ENCODE measurements around the gene AFG3L2. TPM values are rescaled to one million over a fixed set of nuclear protein-coding genes. Genes with fewer than 3 reads are reported as not detected.

AFG3L2 gene
- total and polyA plus RNA-seq, 12 donors, result 15.6 to 89.8 (median 47.4) TPM

- Histone ChIP-seq H3K36me3 (replicated peaks in 1 of 2) (peaks cover 0 to 59% of the 10 kb centered on the region in 2 donors), H3K4me3 (no peak overlapping the region), H3K27me3 (no peaks in the 10 kb centered on the region), H3K4me1 (replicated peaks in 1 of 2) (peaks cover 6 to 14% of the 10 kb centered on the region in 2 donors), H3K9me3 (replicated peaks in 1 of 3) (no peaks in the 10 kb centered on the region), H3K27ac (no peak overlapping the region)
- DNase-seq, result no peak
- WGBS, 4 donors, result 86 to 90% (median 87%) methylated on average over 5 of the region's 5 CpGs
- intact Hi-C loops (cut with DNase I), result no loop called here
- TF ChIP-seq, protein P1, sequence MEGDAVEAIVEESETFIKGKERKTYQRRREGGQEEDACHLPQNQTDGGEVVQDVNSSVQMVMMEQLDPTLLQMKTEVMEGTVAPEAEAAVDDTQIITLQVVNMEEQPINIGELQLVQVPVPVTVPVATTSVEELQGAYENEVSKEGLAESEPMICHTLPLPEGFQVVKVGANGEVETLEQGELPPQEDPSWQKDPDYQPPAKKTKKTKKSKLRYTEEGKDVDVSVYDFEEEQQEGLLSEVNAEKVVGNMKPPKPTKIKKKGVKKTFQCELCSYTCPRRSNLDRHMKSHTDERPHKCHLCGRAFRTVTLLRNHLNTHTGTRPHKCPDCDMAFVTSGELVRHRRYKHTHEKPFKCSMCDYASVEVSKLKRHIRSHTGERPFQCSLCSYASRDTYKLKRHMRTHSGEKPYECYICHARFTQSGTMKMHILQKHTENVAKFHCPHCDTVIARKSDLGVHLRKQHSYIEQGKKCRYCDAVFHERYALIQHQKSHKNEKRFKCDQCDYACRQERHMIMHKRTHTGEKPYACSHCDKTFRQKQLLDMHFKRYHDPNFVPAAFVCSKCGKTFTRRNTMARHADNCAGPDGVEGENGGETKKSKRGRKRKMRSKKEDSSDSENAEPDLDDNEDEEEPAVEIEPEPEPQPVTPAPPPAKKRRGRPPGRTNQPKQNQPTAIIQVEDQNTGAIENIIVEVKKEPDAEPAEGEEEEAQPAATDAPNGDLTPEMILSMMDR (IDR thresholded peaks at IDR 0.05), result no peak
- no peak for TF ChIP-seq POLR2A (IDR thresholded peaks at IDR 0.05)
These were observed 10.2 kb downstream of the AFG3L2 start for GRCh38 chr18:12366784-12367183.

DNA sequence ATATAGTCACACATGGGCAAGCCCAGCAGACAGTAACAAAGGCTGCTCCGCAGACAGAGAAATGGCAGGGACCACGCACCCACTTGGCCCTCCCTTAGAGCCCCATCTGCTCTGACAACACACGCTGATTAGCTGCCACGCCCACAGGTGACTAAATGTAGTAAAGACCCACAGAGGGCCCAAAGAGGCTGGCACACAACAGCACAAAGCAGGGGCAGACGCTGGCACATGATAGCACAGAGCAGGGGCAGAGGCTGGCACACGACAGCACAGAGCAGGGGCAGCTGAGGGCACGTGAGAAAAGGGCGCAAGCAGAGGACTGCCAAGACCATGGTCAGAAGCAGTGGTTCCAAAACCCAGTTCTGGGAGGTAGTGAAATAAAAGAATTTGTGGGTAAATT lies 10.6 kb downstream of the AFG3L2 start:
- H3K27me3 ChIP-seq, result no peaks in the 10 kb centered on the region
- intact Hi-C loops (cut with DNase I), result no loop called here
- DNase-seq, result no peak
- H3K36me3 ChIP-seq (replicated peaks in 1 of 2), result peaks cover 0 to 63% of the 10 kb centered on the region in 2 donors
- no peaks in the 10 kb centered on the region for H3K9me3 ChIP-seq (replicated peaks in 1 of 3)
- H3K4me3 ChIP-seq, result no peak overlapping the region
- peaks cover 7 to 16% of the 10 kb centered on the region in 2 donors for H3K4me1 ChIP-seq (replicated peaks in 1 of 2)
- 81 to 93% (median 91%) methylated on average over 6 to 8 of the region's 8 CpGs for whole genome bisulfite sequencing, 4 donors
- H3K27ac ChIP-seq, result no peak overlapping the region
- TF ChIP-seq POLR2A (IDR thresholded peaks at IDR 0.05), result no peak
- TF ChIP-seq, protein P1 (IDR thresholded peaks at IDR 0.05), result no peak

GRCh38 chr18:12362473-12363174 lies 14.4 kb downstream of the AFG3L2 start:
- DNase-seq, result peak in 3 of 7 donors; percentile 17 to 51 (median 44)
- Histone ChIP-seq H3K4me1 (replicated peaks in 1 of 2) (peaks cover 7 to 16% of the 10 kb centered on the region in 2 donors), H3K36me3 (replicated peaks in 1 of 2) (peaks cover 0 to 75% of the 10 kb centered on the region in 2 donors), H3K27ac (peak overlapping the region in 1 of 5 donors; percentile 7), H3K27me3 (no peaks in the 10 kb centered on the region), H3K9me3 (replicated peaks in 1 of 3) (no peaks in the 10 kb centered on the region), H3K4me3 (no peak overlapping the region)
- TF ChIP-seq, protein P1 (IDR thresholded peaks at IDR 0.05), result no peak
- 41 to 51% (median 45%) methylated on average over 11 of the region's 11 CpGs for WGBS, 4 donors
- intact Hi-C loops (cut with DNase I), result no loop called here

DNA sequence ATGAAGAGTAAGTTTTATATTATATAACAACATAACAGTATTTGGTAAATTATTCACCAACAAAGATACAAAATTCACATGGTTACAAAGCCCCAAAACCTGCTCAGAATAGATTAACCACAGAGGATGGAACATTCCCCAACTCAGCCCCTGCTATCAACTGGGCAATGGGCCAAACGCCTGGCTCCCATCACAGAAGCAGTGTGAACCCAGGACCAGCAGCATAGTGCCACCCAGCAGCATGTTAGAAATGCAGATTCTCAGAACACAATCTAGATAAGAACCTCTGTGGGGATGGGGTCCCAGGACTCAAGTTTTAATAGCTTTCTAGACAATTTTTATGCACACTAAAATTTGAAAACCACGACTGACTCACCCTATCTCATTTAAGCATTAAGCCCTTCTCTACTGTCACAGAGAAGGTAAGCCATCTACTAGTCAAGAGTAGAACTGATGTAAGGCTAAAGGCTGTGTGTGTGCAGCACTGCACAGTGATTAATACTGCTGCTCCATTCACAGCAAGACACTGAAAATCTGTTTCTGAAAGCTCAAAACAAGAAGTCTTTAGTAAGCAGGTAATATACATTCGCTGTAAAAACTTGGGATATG lies 15.2 kb downstream of the AFG3L2 start:
- H3K4me1 ChIP-seq (replicated peaks in 1 of 2), result peaks cover 7 to 16% of the 10 kb centered on the region in 2 donors
- no peak overlapping the region for H3K4me3 ChIP-seq
- WGBS, 4 donors, result 57 to 75% (median 67%) methylated on average over 3 of the region's 3 CpGs
- DNase-seq, result peak in 2 of 7 donors; percentile 27 to 39
- intact Hi-C loops (cut with DNase I), result no loop called here
- no peaks in the 10 kb centered on the region for H3K27me3 ChIP-seq
- H3K27ac ChIP-seq, result no peak overlapping the region
- H3K9me3 ChIP-seq (replicated peaks in 1 of 3), result no peaks in the 10 kb centered on the region
- no peak for TF ChIP-seq POLR2A (IDR thresholded peaks at IDR 0.05)
- TF ChIP-seq, protein P1 (IDR thresholded peaks at IDR 0.05), result no peak
- peaks cover 0 to 75% of the 10 kb centered on the region in 2 donors for H3K36me3 ChIP-seq (replicated peaks in 1 of 2)

Data from adrenal gland (tissue), 12 donors.